ENCODE results near the gene STYK1. TPM values are rescaled to one million over a fixed set of nuclear protein-coding genes. Genes with fewer than 3 reads are reported as not detected.
A peak's percentile ranks its signal among the peaks of the same experiment; 100 is the strongest.
"Not testable (repeated sequence)": the region's sequence is repeated elsewhere in the genome, so short reads cannot be mapped to it uniquely, and the experiment has no call there.

STYK1 gene
- total RNA-seq, 1 donor from 2014 or later: not detected

GRCh38 chr12:10614056-10614370, 59.8 kb downstream of the STYK1 start:
- peaks cover 0 to 10% (median 7%) of the 10 kb centered on the region in 3 donors for H3K36me3 ChIP-seq (ENCODE audit: control insufficient read depth in 3 of 3, insufficient read depth in 3 of 3, low read length in 3 of 3)
- H3K27ac ChIP-seq (ENCODE audit: low read depth, low read length): peak overlapping the region; percentile 87

GRCh38 chr12:10613349-10614055, 60.4 kb downstream of the STYK1 start, which contains the start of gene MAGOHB:
Gene MAGOHB, minus strand, starts transcription at chr12:10613609. Its CDS starts 77 bp downstream, at chr12:10613532.
- no peaks in the 10 kb centered on the region for H3K27me3 ChIP-seq (ENCODE audit: control insufficient read depth in 3 of 3, insufficient read depth in 3 of 3, low read length in 3 of 3)
- peaks cover 0 to 12% (median 12%) of the 10 kb centered on the region in 3 donors for H3K36me3 ChIP-seq (ENCODE audit: control insufficient read depth in 3 of 3, insufficient read depth in 3 of 3, low read length in 3 of 3)
- peaks cover 9 to 19% (median 12%) of the 10 kb centered on the region in 3 donors for H3K4me1 ChIP-seq (ENCODE audit: control insufficient read depth in 3 of 3, insufficient read depth in 3 of 3, low read length in 3 of 3)
- peak within 1 kb of the TSS; percentile 87 for H3K27ac ChIP-seq (ENCODE audit: low read depth, low read length)
- H3K9ac ChIP-seq (ENCODE audit: low read depth in 1 of 3, low read length in 3 of 3): peak within 1 kb of the TSS; percentile 92 to 97 (median 94)
- H3K9me3 ChIP-seq (ENCODE audit: control insufficient read depth in 3 of 3, low read length in 3 of 3): no peaks in the 10 kb centered on the region
- peak within 1 kb of the TSS; percentile 92 to 95 (median 93) for H3K4me3 ChIP-seq (ENCODE audit: low read length in 3 of 3)

More at GRCh38 chr12:10614056-10614370, 59.8 kb downstream of the STYK1 start:
- Histone ChIP-seq H3K4me3 (ENCODE audit: low read length in 3 of 3) (peak overlapping the region; percentile 92 to 95 (median 93)), H3K27me3 (ENCODE audit: control insufficient read depth in 3 of 3, insufficient read depth in 3 of 3, low read length in 3 of 3) (no peaks in the 10 kb centered on the region), H3K9ac (ENCODE audit: low read depth in 1 of 3, low read length in 3 of 3) (peak overlapping the region; percentile 92 to 97 (median 94)), H3K9me3 (ENCODE audit: control insufficient read depth in 3 of 3, low read length in 3 of 3) (no peaks in the 10 kb centered on the region), H3K4me1 (ENCODE audit: control insufficient read depth in 3 of 3, insufficient read depth in 3 of 3, low read length in 3 of 3) (peaks cover 9 to 19% (median 12%) of the 10 kb centered on the region in 3 donors)

GRCh38 chr12:10612984-10613348, 60.9 kb downstream of the STYK1 start:
- Histone ChIP-seq H3K9me3 (ENCODE audit: control insufficient read depth in 3 of 3, low read length in 3 of 3) (no peaks in the 10 kb centered on the region), H3K27ac (ENCODE audit: low read depth, low read length) (peak overlapping the region; percentile 87), H3K27me3 (ENCODE audit: control insufficient read depth in 3 of 3, insufficient read depth in 3 of 3, low read length in 3 of 3) (no peaks in the 10 kb centered on the region), H3K9ac (ENCODE audit: low read depth in 1 of 3, low read length in 3 of 3) (peak overlapping the region; percentile 92 to 97 (median 94)), H3K36me3 (ENCODE audit: control insufficient read depth in 3 of 3, insufficient read depth in 3 of 3, low read length in 3 of 3) (peaks cover 0 to 13% (median 12%) of the 10 kb centered on the region in 3 donors), H3K4me1 (ENCODE audit: control insufficient read depth in 3 of 3, insufficient read depth in 3 of 3, low read length in 3 of 3) (peaks cover 9 to 19% (median 12%) of the 10 kb centered on the region in 3 donors), H3K4me3 (ENCODE audit: low read length in 3 of 3) (peak overlapping the region; percentile 92 to 95 (median 93))

GRCh38 chr12:10612110-10612509, 61.7 kb downstream of the STYK1 start:
- peak overlapping the region in 2 of 3 donors; percentile 92 to 93 for H3K4me3 ChIP-seq (ENCODE audit: low read length in 3 of 3)
- peak overlapping the region in 1 of 3 donors; percentile 94 for H3K9ac ChIP-seq (ENCODE audit: low read depth in 1 of 3, low read length in 3 of 3)
- peaks cover 9 to 19% (median 12%) of the 10 kb centered on the region in 3 donors for H3K4me1 ChIP-seq (ENCODE audit: control insufficient read depth in 3 of 3, insufficient read depth in 3 of 3, low read length in 3 of 3)
- H3K27me3 ChIP-seq (ENCODE audit: control insufficient read depth in 3 of 3, insufficient read depth in 3 of 3, low read length in 3 of 3): no peaks in the 10 kb centered on the region
- H3K27ac ChIP-seq (ENCODE audit: low read depth, low read length): no peak overlapping the region
- H3K9me3 ChIP-seq (ENCODE audit: control insufficient read depth in 3 of 3, low read length in 3 of 3): no peaks in the 10 kb centered on the region
- H3K36me3 ChIP-seq (ENCODE audit: control insufficient read depth in 3 of 3, insufficient read depth in 3 of 3, low read length in 3 of 3): peaks cover 0 to 17% (median 16%) of the 10 kb centered on the region in 3 donors

DNA sequence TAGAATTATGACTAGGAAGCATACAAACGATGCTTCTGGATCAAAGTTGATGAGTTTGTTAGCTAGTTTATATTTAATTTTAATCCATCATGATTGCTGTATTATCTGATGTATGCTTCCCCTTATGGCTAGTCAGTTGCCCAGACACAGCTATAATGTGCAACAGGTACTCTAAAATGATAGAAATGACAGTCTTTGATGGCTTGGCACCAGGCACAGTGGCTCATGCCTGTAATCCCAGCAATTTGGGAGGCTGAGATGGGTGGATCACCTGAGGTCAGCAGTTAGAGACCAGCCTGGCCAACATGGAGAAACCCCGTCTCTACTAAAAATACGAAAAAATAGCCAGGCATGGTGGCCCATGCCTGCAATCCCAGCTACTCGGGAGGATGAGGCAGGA, 62.6 kb downstream of the STYK1 start:
- not testable (repeated sequence) for H3K9ac ChIP-seq (ENCODE audit: low read depth in 1 of 3, low read length in 3 of 3); H3K27ac ChIP-seq (ENCODE audit: low read depth, low read length); H3K4me3 ChIP-seq (ENCODE audit: low read length in 3 of 3); H3K27me3 ChIP-seq (ENCODE audit: control insufficient read depth in 3 of 3, insufficient read depth in 3 of 3, low read length in 3 of 3); H3K9me3 ChIP-seq (ENCODE audit: control insufficient read depth in 3 of 3, low read length in 3 of 3)
- peaks cover 9 to 19% (median 12%) of the 10 kb centered on the region in 3 donors for H3K4me1 ChIP-seq (ENCODE audit: control insufficient read depth in 3 of 3, insufficient read depth in 3 of 3, low read length in 3 of 3)
- H3K36me3 ChIP-seq (ENCODE audit: control insufficient read depth in 3 of 3, insufficient read depth in 3 of 3, low read length in 3 of 3): peaks cover 0 to 20% (median 19%) of the 10 kb centered on the region in 3 donors

DNA sequence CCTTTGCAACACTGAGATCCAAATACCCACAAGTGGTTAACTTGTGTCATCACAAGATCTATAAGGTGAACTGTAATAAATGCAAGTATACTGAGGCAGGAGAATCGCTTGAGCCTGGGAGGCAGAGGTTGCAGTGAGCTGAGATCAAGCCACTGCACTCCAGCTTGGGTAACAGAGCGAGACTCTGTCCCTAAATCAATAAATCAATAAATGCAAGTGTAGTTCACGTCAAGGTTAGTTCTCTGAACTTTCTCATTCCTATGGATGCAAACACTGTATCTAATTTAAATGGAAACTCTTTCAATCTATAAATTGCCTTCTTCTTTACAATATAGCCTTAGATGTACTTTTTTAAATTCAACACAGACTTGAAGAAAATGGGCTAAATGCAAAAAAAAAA, 63.7 kb downstream of the STYK1 start:
- Histone ChIP-seq H3K9me3 (ENCODE audit: control insufficient read depth in 3 of 3, low read length in 3 of 3) (no peaks in the 10 kb centered on the region), H3K27ac (ENCODE audit: low read depth, low read length) (no peak overlapping the region), H3K4me1 (ENCODE audit: control insufficient read depth in 3 of 3, insufficient read depth in 3 of 3, low read length in 3 of 3) (peaks cover 9 to 19% (median 12%) of the 10 kb centered on the region in 3 donors), H3K9ac (ENCODE audit: low read depth in 1 of 3, low read length in 3 of 3) (no peak overlapping the region), H3K36me3 (ENCODE audit: control insufficient read depth in 3 of 3, insufficient read depth in 3 of 3, low read length in 3 of 3) (peaks cover 0 to 20% (median 19%) of the 10 kb centered on the region in 3 donors), H3K27me3 (ENCODE audit: control insufficient read depth in 3 of 3, insufficient read depth in 3 of 3, low read length in 3 of 3) (no peaks in the 10 kb centered on the region), H3K4me3 (ENCODE audit: low read length in 3 of 3) (no peak overlapping the region)

DNA sequence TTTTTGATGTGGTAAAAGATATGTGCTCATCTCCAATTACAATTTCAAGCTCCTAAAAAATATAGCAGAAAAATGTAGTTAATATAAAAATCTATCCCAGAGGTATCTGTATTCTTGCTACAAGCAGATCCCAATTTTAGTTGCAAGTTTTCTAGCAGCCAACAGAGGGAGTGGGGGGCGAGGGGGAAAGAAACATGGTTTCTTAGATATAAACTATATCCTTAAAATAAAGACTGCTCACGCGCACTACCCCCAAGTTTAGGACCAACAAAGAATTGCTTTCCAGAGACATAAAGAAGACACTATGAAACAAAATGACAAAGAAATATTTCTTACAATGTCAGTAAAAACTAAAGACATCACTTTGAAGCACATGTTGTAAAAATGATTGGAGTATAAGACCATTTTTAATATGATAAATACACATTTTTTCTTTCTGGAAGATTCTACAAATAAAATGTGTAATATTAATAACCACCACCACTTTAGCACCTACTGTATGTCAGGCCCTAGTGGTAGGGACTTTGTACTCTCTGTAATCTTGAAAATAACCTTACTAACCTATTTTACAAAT, 65.9 kb downstream of the STYK1 start:
- no peaks in the 10 kb centered on the region for H3K9me3 ChIP-seq (ENCODE audit: control insufficient read depth in 3 of 3, low read length in 3 of 3)
- no peak overlapping the region for H3K9ac ChIP-seq (ENCODE audit: low read depth in 1 of 3, low read length in 3 of 3)
- no peak overlapping the region for H3K4me3 ChIP-seq (ENCODE audit: low read length in 3 of 3)
- H3K27me3 ChIP-seq (ENCODE audit: control insufficient read depth in 3 of 3, insufficient read depth in 3 of 3, low read length in 3 of 3): no peaks in the 10 kb centered on the region
- peaks cover 0 to 24% (median 19%) of the 10 kb centered on the region in 3 donors for H3K36me3 ChIP-seq (ENCODE audit: control insufficient read depth in 3 of 3, insufficient read depth in 3 of 3, low read length in 3 of 3)
- H3K27ac ChIP-seq (ENCODE audit: low read depth, low read length): no peak overlapping the region
- peaks cover 7 to 12% (median 9%) of the 10 kb centered on the region in 3 donors for H3K4me1 ChIP-seq (ENCODE audit: control insufficient read depth in 3 of 3, insufficient read depth in 3 of 3, low read length in 3 of 3)

- Histone ChIP-seq H3K9ac (ENCODE audit: low read depth in 1 of 3, low read length in 3 of 3) (no peak overlapping the region), H3K9me3 (ENCODE audit: control insufficient read depth in 3 of 3, low read length in 3 of 3) (no peaks in the 10 kb centered on the region), H3K27me3 (ENCODE audit: control insufficient read depth in 3 of 3, insufficient read depth in 3 of 3, low read length in 3 of 3) (no peaks in the 10 kb centered on the region), H3K4me3 (ENCODE audit: low read length in 3 of 3) (no peak overlapping the region), H3K36me3 (ENCODE audit: control insufficient read depth in 3 of 3, insufficient read depth in 3 of 3, low read length in 3 of 3) (peaks cover under 1 to 7% (median 2%) of the 10 kb centered on the region in 3 donors), H3K4me1 (ENCODE audit: control insufficient read depth in 3 of 3, insufficient read depth in 3 of 3, low read length in 3 of 3) (no peaks in the 10 kb centered on the region), H3K27ac (ENCODE audit: low read depth, low read length) (no peak overlapping the region)
Observed at GRCh38 chr12:10601860-10602259, 72.0 kb downstream of the STYK1 start.

GRCh38 chr12:10600988-10601387, 72.9 kb downstream of the STYK1 start:
- no peaks in the 10 kb centered on the region for H3K4me1 ChIP-seq (ENCODE audit: control insufficient read depth in 3 of 3, insufficient read depth in 3 of 3, low read length in 3 of 3)
- H3K27me3 ChIP-seq (ENCODE audit: control insufficient read depth in 3 of 3, insufficient read depth in 3 of 3, low read length in 3 of 3): no peaks in the 10 kb centered on the region
- H3K9ac ChIP-seq (ENCODE audit: low read depth in 1 of 3, low read length in 3 of 3): no peak overlapping the region
- peaks cover 0 to 6% (median 2%) of the 10 kb centered on the region in 3 donors for H3K36me3 ChIP-seq (ENCODE audit: control insufficient read depth in 3 of 3, insufficient read depth in 3 of 3, low read length in 3 of 3)
- H3K4me3 ChIP-seq (ENCODE audit: low read length in 3 of 3): no peak overlapping the region
- H3K27ac ChIP-seq (ENCODE audit: low read depth, low read length): no peak overlapping the region
- H3K9me3 ChIP-seq (ENCODE audit: control insufficient read depth in 3 of 3, low read length in 3 of 3): no peaks in the 10 kb centered on the region

DNA sequence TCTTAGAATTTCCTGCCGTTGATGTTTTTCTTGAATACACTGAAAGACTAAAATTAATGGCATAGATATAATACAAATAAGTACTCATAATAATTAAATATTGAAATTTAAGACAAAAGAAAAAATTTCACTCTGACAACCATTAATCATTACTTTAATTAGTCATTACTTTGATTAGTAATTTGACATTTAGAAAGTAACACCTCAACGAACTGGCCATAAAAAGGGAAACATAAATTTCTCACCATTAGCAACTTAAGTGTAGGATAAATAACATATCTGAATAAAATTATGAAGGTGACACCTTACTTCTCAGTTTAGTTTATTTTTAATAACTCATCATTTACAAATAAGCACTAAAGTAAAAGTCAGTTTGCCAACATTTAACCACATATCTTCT, 78.0 kb downstream of the STYK1 start:
- Histone ChIP-seq H3K36me3 (ENCODE audit: control insufficient read depth in 3 of 3, insufficient read depth in 3 of 3, low read length in 3 of 3) (peaks cover 2 to 4% (median 2%) of the 10 kb centered on the region in 3 donors), H3K27me3 (ENCODE audit: control insufficient read depth in 3 of 3, insufficient read depth in 3 of 3, low read length in 3 of 3) (no peaks in the 10 kb centered on the region), H3K9me3 (ENCODE audit: control insufficient read depth in 3 of 3, low read length in 3 of 3) (no peaks in the 10 kb centered on the region), H3K4me1 (ENCODE audit: control insufficient read depth in 3 of 3, insufficient read depth in 3 of 3, low read length in 3 of 3) (no peaks in the 10 kb centered on the region), H3K9ac (ENCODE audit: low read depth in 1 of 3, low read length in 3 of 3) (no peak overlapping the region), H3K27ac (ENCODE audit: low read depth, low read length) (no peak overlapping the region), H3K4me3 (ENCODE audit: low read length in 3 of 3) (no peak overlapping the region)

All from skeletal muscle tissue (tissue), 4 donors.